GM12892 (cell line): ENCODE data around the gene PRR22.

ENCODE experiments used
- DNase-seq: peaks from one replicate; pipeline ENCODE4 v3.0.0; 2011; ENCODE audit not compliant: insufficient read length
- FAIRE-seq: peaks from 2 replicates; lab custom pipeline; 2011; peaks lifted over from hg19 to GRCh38; lab: Jason Lieb, UNC
- POLR2A ChIP-seq: IDR thresholded peaks from 2 replicates; pipeline ENCODE4 v1.6.1; 2011; ENCODE audit warnings: low read depth, low read length, control low read depth
- POLR2AphosphoS5 ChIP-seq: IDR thresholded peaks from 2 replicates; pipeline ENCODE4 v1.6.1; 2011; ENCODE audit warnings: low read depth, low read length, control low read depth
- TAF1 ChIP-seq: IDR thresholded peaks from 2 replicates; pipeline ENCODE4 v1.6.1; 2011; ENCODE audit warnings: low read depth, mild to moderate bottlenecking, control low read depth, low read length, borderline replicate concordance

PRR22 gene

GRCh38 chr19:5825178-5825577, 40.6 kb upstream of the PRR22 start:
- no peak for DNase-seq
- TF ChIP-seq POLR2AphosphoS5 = no peak
- no peak for TF ChIP-seq TAF1
- TF ChIP-seq POLR2A = no peak
- no peak for FAIRE-seq

DNA sequence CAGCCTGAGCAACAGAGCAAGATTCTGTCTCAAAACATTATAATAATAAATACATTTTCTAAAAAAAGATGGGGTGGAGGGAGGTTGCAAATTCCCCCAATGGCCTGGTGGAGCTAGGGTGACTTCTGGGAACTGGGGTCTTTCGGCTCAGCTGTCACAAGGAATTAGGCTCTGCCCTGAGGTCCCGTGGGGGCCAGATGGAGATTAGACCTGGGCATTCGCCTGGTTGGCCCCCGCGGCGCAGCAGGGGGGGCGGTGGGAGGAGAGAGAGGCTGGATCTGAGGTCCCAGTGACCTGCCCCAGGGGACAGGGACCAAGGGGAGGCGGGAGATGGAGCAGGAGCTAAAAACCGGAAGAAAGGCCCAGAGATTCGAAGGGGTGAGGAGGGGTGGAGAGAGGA, 40.2 kb upstream of the PRR22 start:
- no peak for FAIRE-seq
- no peak for DNase-seq
- TF ChIP-seq TAF1 (no peak), POLR2AphosphoS5 (no peak), POLR2A (no peak)

DNA sequence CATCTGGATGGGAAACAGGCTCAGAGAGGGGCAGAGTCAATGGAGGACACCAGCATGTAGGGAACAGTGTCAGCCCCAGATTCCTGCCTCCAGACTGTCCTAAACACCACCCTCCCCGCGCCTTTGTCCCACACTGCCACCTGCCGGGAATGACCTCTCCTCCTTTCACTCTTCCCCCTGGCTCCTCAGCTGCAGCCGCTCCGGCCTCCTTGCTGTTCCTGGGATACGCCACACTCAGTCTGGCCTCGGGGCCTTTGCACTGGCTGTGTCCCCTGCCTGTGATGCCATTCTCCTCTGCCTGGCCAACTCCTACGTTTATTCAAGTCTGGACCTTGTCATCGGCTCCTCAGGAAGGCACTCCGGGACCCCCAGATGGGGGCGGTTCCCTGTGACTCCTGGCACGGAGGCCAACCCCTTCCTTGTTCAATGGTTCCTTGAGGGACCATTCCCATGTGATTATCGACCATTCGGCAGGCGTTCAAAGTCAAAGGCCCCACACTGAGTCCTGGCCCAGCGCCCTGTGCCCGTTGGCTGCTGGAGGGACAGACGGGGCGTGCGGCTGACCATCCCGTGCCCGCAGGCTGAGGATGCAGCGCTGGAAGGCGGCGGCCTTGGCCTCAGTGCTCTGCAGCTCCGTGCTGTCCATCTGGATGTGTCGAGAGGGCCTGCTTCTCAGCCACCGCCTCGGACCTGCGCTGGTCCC, 39.2 kb upstream of the PRR22 start:
- DNase-seq (no peak), FAIRE-seq (no peak)
- TF ChIP-seq POLR2A (no peak), TAF1 (no peak), POLR2AphosphoS5 (no peak)

DNA sequence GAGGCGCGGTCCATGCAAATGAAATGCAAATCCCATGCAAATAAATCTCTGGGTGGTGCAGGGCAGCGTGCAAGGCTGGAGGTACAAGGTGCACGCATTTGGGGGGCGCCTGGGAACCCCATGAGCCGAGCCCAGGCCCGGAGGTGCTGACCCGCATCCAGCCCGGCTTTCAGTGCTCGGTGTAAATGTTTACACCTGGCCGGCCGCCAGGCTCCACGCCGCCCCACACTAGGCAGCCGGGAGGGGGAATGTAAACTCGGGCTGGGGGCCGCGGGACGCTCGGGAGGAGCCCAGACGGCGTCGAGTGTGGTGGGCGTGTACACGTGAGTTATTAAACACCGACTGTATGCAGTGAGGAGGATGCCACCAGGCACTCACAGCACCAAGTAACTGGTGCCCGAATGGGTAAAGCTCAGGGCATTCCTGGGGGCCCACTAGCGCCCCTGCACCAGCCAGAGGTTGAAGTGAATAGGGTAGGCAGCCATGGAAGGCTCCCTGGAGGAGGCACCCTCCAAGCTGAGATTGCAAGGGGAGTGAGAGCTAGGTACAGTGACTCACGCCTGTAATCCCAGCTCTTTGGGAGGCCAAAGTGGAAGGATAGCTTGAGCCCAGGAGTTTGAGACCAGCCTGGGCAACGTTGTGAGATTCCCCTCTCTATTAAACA, 37.8 kb upstream of the PRR22 start:
- no peak for FAIRE-seq
- TF ChIP-seq TAF1 = no peak
- no peak for TF ChIP-seq POLR2AphosphoS5
- no peak for TF ChIP-seq POLR2A
- DNase-seq = no peak

DNA sequence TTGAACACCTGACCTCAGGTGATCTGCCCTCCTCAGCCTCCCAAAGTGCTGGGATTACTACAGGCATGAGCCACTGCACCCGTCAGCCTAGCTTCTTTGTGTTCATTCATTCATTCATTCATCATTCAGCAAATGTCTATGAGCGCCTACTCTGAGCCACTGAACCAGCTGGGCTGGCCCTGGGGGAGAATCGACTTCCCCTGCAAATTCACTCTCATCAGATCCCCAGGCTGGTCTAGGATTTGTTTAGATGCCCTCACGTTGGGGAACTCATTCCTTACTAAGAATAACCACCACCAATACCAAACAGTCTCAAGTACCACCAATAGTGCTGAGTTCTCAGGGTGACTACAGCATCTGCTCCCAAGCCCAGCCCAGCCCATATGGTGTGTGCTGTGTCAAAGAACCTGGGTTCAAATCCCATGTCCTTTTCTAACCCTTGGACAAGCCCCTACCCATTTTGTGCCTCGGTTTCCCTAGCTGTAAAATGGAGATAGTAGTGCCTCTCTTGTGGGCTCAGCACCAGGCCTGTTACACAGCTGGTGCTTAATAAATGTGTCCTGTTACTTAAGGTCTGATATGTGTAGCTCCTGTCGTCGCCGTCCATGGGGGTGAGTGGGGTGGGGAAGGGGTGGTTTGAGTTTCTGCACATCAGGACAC, 37.1 kb upstream of the PRR22 start:
- FAIRE-seq (no peak), DNase-seq (no peak)
- TF ChIP-seq POLR2AphosphoS5 (no peak), TAF1 (no peak), POLR2A (no peak)

- no peak for DNase-seq
- no peak for TF ChIP-seq TAF1
- TF ChIP-seq POLR2A = no peak
- TF ChIP-seq POLR2AphosphoS5 = no peak
- no peak for FAIRE-seq
Measured at GRCh38 chr19:5820785-5821184, 36.2 kb upstream of the PRR22 start.

DNA sequence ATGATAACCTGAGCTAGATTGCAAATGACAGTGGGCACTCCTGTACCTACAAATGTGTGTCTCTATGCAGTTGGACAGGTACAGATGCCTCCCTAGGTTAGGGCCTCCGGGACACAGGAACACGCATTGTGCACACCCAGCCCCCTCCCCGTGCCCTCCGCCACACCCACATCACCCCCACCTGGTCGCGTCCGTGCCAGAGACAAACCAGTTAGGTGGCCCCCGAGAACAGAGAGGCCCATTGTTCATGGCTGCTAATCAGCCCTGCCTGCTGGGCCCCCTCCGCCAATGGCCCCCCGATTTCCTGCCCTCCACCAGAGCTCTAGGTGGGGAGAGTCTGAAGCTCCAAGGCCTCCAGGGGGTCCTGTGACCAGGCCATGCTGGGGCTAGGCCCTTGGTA, 34.0 kb upstream of the PRR22 start:
- FAIRE-seq (no peak), DNase-seq (no peak)
- TF ChIP-seq POLR2AphosphoS5 (no peak), POLR2A (no peak), TAF1 (no peak)

DNA sequence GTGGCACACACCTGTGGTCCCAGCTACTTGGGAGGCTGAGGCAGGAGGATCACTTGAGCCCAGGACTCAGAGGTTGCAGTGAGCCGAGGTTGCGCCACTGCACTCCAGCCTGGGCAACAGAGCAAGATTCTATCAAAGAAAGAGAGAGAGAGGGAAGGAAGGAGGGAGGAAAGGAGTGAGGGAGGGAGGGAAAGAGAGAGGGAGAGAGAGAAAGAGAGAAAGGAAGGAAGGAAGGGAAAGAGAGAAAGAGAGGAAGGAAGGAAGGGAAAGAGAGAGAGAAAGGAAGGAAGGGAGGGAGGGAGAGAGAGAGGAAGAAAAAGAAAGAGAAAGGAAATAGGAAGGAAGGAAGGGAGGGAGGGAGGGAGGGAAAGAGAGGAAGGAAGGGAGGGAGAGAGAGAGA, 32.7 kb upstream of the PRR22 start:
- no peak for FAIRE-seq
- TF ChIP-seq TAF1 = no peak
- no peak for TF ChIP-seq POLR2AphosphoS5
- TF ChIP-seq POLR2A = no peak
- no peak for DNase-seq

GRCh38 chr19:5814852-5815246, 30.3 kb upstream of the PRR22 start:
- no peak for TF ChIP-seq POLR2AphosphoS5
- DNase-seq (no peak), FAIRE-seq (no peak)

DNA sequence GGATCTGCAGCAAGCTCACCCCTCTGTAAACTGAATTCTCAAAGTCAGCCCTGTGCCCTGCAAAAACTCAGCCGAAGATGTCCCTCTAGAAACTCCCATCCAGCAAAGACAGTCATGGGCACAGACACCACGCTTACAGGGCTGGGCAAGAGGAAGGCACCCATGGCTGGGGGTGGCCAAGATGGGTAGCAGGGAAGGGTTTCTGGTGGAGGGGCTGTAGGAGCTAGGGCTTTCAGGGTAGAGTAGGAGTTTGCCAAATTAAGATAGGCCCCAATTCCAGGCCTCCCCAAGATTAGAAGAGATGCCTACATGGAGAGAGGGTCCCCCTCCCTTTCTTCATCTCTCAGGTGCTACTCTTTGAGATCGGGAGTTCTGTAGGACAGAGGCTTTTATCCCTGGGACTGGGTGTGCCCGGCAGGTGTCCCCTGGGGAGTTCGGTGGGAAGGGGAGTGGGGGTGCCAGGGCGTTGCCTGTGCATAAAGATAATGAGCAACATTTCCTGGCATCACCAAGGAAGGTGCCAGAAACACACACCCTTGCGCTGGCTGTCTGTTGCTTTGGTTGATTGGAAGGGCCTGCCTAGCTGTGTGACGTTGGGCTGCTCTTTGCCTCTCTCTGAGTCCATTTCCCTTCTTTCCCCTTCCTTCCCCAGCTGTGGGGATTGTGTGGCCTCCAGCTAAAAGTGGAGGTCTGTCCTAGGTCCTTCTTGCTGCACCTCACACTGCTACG, 29.7 kb upstream of the PRR22 start:
- no peak for TF ChIP-seq TAF1
- TF ChIP-seq POLR2A = no peak
- no peak for TF ChIP-seq POLR2AphosphoS5
- no peak for FAIRE-seq
- DNase-seq = no peak

GRCh38 chr19:5811117-5811516, 26.6 kb upstream of the PRR22 start:
- DNase-seq = no peak
- FAIRE-seq = no peak
- TF ChIP-seq POLR2A = no peak
- TF ChIP-seq TAF1 = no peak
- no peak for TF ChIP-seq POLR2AphosphoS5
